Measurements from ENCODE around the gene C4B.
"Not testable (repeated sequence)": the region's sequence is repeated elsewhere in the genome, so short reads cannot be mapped to it uniquely, and the experiment has no call there.

The C4B gene

DNA sequence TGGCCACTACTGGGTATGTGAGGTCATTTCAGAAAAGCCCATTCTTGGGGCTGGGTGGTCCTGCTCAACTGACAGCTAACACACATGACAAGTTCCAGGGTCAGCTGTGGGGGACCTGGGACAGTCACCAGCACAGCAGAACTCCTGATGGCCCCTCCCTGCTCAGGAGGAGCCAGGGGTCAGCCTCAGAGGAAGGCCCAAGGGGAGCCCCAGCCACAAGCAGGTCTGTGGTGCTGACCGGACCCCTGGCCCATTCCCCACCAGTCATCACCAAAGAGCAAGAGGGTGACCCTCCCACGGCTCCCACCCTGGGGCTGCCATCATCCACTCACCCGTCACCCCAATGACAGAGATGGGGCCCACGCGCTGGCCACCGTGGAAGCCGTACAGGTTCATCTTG, 41.7 kb downstream of the C4B start:
- no peak for DNase-seq

DNA sequence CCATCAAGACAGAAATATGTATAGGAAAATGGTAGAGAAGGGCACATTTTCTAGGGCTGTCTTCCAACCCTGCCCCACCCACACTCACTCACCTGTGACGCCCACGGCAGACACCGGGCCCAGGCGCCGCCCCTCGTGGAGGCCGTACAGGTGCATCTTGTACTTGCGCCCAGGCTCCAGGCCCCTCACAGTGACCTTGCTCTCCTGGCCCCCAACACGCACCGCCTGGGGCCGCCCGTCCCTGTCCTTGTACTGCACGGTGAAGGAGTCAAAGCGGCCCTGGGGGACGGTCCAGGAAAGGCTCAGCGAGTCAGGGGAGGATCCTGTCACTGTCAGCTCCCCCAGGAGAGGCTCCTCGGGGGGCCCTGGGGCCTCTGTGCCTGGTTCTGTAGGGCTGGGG, 43.4 kb downstream of the C4B start:
- no peak for DNase-seq

- DNase-seq: no peak
Measured at GRCh38 chr6:32058511-32058963, 43.9 kb downstream of the C4B start.

DNA sequence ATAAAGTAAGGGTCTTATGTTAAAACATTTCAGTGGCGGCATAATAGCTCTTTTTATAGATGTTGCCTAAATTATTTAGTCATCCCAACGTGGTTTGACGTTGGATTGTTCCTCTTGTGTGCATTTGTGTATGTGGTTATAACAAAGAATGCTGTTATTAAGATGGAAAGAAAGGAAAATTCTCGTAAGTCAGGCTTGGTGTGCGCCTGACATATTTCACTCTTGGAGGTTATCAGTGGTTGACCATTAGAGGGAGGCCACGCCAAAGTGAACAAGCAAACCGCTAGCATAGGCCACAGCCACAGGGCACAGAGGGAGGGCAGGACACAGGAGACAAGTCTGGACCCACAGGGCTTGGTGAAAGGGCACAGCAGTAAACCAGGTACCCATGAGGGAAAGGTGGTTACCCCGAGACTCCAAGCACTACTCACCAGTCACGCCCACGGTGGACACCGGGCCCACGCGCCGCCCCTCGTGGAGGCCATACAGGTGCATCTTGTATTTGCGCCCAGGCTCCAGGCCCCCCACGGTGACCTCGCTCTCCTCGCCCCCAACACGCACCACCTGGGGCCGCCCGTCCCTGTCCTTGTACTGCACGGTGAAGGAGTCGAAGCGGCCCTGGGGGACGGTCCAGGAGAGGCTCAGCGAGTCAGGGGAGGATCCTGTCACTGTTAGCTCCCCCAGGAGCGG, 46.5 kb downstream of the C4B start:
- no peak for DNase-seq

DNA sequence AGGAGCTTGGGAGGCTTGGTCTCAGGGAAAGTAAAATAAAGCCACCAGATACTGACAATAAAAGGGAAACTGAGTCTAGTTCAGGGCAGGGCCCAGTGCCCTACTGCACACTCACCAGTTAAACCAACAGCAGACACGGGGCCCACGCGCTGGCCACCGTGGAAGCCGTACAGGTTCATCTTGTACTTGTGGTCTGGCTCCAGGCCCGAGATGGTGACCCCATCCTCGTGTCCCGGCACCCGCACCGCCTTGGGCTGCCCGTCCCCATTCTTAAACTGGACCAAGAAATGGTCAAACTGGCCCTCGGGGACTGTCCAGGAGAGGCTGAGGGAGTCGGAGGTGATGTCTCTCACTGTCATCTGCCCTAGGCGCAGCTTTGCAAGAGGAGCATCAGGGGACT, 50.1 kb downstream of the C4B start:
- DNase-seq: no peak

DNA sequence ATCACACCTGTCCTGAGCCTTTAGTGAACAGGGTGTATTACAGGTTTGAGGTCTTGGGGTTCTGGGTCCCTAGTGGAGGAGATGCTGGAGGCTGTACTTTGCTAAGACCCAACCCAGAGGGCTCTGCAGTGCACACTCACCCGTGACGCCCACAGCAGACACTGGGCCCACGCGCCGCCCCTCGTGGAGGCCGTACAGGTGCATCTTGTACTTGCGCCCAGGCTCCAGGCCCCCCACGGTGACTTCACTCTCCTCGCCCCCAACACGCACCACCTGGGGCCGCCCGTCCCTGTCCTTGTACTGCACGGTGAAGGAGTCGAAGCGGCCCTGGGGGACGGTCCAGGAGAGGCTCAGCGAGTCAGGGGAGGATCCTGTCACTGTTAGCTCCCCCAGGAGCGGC, 52.9 kb downstream of the C4B start:
- not testable (repeated sequence) for DNase-seq

GRCh38 chr6:32068315-32068714, 53.7 kb downstream of the C4B start:
- not testable (repeated sequence) for DNase-seq

DNA sequence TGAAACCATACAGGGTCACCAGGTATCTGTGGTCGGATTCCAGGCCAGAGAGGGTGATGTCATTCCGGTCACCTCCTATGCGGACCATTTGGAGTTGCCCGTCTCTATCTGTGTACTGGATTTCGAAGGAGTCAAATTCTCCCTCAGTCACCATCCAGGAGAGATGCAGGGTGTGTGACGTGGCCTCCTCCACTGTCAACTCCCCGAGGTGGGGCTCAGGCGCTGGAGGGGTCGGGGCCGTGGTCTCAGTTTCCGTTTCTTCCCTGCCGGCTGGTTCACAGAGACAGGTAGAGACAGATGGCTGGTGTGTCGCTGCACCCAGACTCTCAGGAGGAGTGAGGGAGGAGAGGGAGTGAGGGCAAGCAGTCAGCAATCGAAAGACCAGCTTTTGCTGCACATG, 54.3 kb downstream of the C4B start:
- no peak for DNase-seq

DNA sequence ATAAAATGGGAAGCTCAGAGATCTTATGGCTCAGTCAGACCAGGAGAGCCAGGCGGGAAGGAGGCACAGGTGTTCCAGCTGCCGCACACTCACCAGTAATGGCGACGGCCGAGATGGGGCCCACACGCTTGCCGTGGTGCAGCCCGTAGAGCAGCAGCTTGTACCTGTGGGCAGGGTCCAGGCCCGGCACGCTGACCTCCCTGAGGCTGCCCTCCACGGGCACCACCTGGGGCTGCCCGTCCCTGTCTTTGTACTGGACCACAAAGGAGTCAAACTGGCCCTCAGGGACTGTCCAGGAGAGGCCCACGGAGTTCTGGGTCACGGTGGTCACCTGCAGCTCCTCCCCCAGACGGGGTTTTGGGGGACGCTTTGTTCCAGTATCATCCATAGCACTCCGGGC, 54.9 kb downstream of the C4B start:
- DNase-seq: no peak

DNA sequence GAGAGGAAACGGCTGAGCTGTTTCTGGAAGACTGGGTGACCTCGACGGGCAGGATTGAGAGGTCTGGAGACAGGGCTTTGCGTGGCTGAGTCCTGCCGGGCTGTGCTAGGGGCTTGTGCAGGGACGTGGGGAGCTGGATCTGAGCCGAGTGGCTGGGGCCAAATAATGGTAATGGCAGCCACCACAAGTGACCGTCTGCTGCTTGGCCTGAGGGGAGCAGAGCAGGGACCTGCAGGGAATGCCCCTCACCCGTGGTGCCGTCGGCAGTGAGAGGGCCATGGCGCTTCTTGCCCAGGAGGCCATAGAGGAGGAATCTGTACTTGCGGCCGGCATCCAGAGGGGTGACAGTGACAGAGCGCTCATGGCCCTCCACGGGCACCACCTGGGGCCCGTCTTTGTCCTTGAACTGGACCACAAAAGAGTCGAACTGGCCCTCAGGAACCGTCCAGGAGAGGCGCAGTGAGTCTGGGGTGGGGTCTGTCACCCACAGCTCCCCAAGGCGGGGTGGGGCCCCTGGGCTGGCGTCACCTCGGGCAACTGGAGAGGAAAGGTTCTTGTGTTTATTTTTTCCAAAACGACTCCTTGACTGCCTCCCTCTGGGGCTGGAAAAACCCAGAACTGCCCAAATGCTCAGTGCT, 55.4 kb downstream of the C4B start:
- no peak for DNase-seq

GRCh38 chr6:32070814-32071543, 56.4 kb downstream of the C4B start:
- DNase-seq: no peak

- no peak for DNase-seq
Measured at GRCh38 chr6:32073101-32073500, 58.5 kb downstream of the C4B start.

- DNase-seq: no peak
Measured at GRCh38 chr6:32073613-32074012, 59.0 kb downstream of the C4B start.

- no peak for DNase-seq
Measured at GRCh38 chr6:32074996-32075532, 60.5 kb downstream of the C4B start.

GRCh38 chr6:32075781-32076180, 61.2 kb downstream of the C4B start:
- DNase-seq: no peak

GRCh38 chr6:32076321-32076809, 61.8 kb downstream of the C4B start:
- no peak for DNase-seq

GRCh38 chr6:32079566-32080290, 65.1 kb downstream of the C4B start:
- DNase-seq: no peak

DNA sequence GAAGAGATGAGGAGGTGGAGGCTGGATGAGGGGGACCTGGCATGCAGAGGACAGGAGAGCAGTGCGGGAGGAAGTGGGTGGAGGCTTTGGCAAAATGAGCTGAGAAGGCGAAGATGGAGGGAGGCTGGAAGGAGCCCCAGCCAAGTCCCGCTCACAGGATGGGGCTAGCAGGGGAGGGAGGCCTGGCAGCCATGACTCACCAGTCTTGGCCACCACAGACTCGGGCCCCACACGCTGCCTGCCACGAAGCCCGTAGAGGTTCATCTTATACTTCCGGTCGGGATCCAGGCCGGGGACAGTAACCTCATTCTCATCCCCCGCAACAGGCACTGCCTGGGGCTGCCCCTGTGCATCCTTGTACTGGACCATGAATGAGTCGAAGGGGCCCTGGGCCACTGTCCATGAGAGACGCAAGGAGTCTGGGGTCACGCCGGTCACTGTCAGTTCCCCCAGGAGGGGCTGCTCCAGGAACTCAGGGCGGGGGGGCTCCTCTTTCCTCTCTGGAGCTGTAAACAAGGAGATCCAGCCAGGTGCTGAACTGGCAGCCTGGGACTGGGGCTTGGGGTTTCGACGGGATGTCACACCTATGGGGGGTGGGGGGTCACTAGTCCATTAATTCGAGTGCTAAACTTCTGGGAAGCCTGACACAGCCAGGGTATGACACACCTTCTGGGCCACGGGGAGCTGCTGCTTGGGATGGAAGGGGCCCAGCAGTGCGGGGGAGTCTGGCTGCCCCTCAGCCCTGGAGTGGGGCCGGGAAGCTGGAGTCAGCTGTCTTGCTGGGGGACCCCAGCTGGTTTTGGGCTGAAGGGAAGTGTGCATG, 66.8 kb downstream of the C4B start:
- no peak for DNase-seq

GRCh38 chr6:32082478-32082877, 67.9 kb downstream of the C4B start:
- DNase-seq: no peak

DNA sequence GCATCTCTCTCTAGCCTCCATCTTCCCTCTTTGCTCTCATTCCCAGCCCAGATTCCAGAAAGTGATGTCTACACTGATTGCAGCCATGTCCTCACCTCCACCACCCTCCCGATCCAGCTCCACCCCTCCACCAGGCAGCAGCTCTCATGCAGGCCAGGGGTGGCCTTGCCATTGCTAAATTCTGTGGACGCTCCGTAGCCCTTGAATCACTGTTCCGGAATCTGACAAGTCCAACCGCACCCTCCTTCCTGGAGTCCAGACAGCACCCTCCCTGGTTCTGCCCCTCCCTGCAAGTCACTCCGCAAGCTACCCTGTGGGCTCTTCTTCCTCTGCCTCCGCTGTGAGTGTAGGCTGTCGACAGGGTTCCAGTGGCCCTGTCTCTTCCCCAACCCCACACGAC, 68.3 kb downstream of the C4B start:
- DNase-seq: no peak

DNA sequence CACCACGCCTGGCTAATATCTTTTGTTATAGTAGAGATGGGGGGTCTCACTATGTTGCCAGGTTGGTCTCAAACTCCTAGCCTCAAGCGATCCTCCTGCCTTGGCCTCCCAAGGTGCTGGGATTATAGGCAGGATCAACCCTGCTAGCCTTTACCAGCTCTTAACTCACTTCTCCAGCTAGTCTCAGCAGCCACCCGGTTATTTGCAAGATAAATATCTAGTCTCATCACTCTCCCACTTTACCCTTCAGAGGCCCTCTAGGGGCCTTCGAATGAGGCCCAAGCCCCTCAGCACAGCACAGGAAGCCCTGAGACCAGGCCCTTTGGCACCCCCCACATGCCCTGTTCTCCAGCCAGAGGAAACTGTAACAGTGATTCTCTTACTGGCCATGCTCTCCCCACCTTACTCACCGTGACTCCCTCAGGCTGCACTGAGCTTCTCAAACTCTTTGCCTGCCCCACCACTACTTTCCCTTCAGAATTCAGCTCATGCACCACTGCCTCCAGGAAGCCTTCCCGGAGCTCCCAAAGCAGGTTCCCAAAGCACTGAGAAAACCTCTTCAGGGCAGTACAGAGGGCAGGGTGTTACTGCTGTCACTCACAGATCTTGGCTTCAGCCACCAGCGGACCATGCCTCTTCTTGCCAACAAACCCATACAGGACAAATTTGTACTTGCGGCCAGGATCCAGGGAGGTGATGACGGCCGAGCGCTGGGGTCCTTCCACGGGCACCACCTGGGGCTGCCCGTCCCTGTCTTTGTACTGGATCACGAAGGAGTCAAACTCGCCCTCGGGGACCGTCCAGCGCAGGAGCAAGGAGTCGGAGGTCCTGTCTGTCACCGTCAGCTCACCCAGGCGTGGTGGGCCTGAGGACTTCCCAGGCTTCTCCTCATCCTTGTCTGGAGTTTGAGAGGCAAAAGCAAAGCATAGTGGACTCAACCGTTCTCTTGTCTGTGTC, 69.5 kb downstream of the C4B start:
- no peak for DNase-seq
